ENCODE data around the gene HSF5.

HSF5 gene

GRCh38 chr17:58377093-58377601, 111.1 kb downstream of the HSF5 start:
- no peak overlapping the region for H3K4me3 ChIP-seq

GRCh38 chr17:58376472-58377000, 111.7 kb downstream of the HSF5 start:
- TF ChIP-seq CTCF (IDR thresholded peaks at IDR 0.05), result no peak
- H3K4me3 ChIP-seq, result no peak overlapping the region
- no peak for DNase-seq (ENCODE audit: low spot score)
- H3K27ac ChIP-seq, result no peak overlapping the region

More at GRCh38 chr17:58377093-58377601, 111.1 kb downstream of the HSF5 start:
- DNase-seq (ENCODE audit: low spot score), result no peak
- H3K27ac ChIP-seq, result no peak overlapping the region
- TF ChIP-seq CTCF (IDR thresholded peaks at IDR 0.05), result no peak

GRCh38 chr17:58375811-58376210, 112.4 kb downstream of the HSF5 start:
- Histone ChIP-seq H3K27ac (no peak overlapping the region), H3K4me3 (no peak overlapping the region)
- no peak for DNase-seq (ENCODE audit: low spot score)
- no peak for TF ChIP-seq CTCF (IDR thresholded peaks at IDR 0.05)

- H3K4me3 ChIP-seq, result no peak overlapping the region
- DNase-seq (ENCODE audit: low spot score), result no peak
These were observed 113.0 kb downstream of the HSF5 start for GRCh38 chr17:58375256-58375655.

GRCh38 chr17:58373923-58374322, 114.3 kb downstream of the HSF5 start:
- TF ChIP-seq CTCF (IDR thresholded peaks at IDR 0.05), result no peak
- Histone ChIP-seq H3K4me3 (no peak overlapping the region), H3K27ac (no peak overlapping the region)
- no peak for DNase-seq (ENCODE audit: low spot score)

More at GRCh38 chr17:58375256-58375655, 113.0 kb downstream of the HSF5 start:
- H3K27ac ChIP-seq, result no peak overlapping the region
- TF ChIP-seq CTCF (IDR thresholded peaks at IDR 0.05), result no peak

GRCh38 chr17:58373003-58373402, 115.2 kb downstream of the HSF5 start:
- H3K27ac ChIP-seq, result no peak overlapping the region
- TF ChIP-seq CTCF (IDR thresholded peaks at IDR 0.05), result no peak
- no peak overlapping the region for H3K4me3 ChIP-seq
- no peak for DNase-seq (ENCODE audit: low spot score)

- Histone ChIP-seq H3K27ac (no peak overlapping the region), H3K4me3 (no peak overlapping the region)
- no peak for TF ChIP-seq CTCF (IDR thresholded peaks at IDR 0.05)
- DNase-seq (ENCODE audit: low spot score), result no peak
These were observed 116.8 kb downstream of the HSF5 start for GRCh38 chr17:58371300-58371950.
